AG20443 (cell line): Measurements from ENCODE around the gene ASS1.

ENCODE experiments used
- DNase-seq: peaks from one replicate; pipeline ENCODE4 v3.0.0; 2012; ENCODE audit warnings: low spot score, mixed read lengths

The ASS1 gene

GRCh38 chr9:130473566-130473965, 28.8 kb downstream of the ASS1 start:
- no peak for DNase-seq

DNA sequence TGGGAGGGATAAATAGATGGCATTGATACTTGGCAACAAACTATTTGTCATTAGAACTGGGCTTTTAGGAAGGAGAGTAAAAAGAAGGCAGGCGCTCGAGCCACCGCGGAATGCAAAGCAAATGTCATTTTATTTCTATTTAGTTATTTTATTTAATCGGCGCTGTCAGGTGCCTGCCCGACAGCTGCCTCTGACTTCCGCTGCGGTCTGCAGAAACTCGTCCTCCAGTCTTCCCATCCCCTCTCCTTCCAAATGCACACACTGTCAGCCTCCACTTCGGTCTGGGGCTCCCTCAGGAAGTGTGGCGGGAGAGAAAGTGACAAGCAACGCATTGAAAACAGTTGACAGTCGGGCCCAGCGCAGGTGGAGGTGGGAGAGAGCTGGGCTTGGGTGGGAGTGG, 29.3 kb downstream of the ASS1 start:
- DNase-seq = no peak

DNA sequence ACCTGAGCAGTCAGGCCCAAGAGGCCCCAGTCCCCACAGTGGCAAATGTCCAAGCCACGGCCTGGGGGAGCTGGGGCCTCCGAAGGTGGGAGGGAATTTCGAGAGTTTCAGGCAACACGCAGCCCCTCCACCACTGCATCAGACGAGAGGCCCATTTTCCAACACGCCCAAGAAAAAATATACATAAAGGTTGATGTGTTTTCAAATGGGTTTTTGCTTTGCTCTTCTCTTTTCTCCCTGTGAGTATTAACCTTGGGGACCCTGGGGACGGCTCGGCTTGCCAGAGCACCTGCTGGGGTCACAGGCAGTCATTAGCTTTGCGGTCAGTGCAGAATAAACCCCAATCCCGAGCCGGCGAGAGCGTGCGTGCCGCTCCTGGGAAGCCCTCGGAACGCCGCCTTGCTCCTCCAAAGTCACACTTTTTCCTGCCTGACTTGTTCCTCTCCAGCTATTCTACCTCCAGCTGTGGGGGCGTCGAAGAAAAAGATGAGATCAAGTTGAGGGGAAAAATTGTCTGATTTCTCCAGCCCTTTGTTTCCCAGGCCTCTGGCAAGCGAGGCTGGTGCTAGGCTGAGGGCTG, 31.5 kb downstream of the ASS1 start:
- DNase-seq = no peak

- no peak for DNase-seq
Observed at GRCh38 chr9:130477564-130477963, 32.8 kb downstream of the ASS1 start.

GRCh38 chr9:130478152-130478551, 33.4 kb downstream of the ASS1 start:
- DNase-seq = no peak

GRCh38 chr9:130478736-130479575, 34.2 kb downstream of the ASS1 start:
- DNase-seq = no peak

- DNase-seq = no peak
Observed at GRCh38 chr9:130479587-130479986, 34.8 kb downstream of the ASS1 start.

DNA sequence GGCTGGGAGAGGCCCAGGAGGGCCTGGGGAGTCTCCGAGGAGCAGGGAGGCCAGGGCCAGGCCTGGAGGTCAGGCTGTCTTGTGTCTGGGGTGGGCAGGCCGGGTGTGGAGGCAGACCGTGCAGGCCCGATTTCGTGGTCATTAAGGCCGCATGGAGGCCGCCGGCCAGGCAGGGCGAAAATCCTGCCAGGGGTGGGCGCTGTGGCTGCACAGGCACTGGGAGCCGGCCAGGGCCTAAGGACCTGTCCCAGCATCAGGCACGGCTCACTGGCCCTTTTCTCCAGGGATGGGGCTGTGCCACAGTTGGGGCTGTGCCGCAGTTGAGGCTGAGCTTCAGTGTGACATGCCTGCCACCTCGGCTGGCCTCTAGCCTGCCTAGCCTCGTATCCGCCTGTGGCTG, 35.9 kb downstream of the ASS1 start:
- DNase-seq = no peak

DNA sequence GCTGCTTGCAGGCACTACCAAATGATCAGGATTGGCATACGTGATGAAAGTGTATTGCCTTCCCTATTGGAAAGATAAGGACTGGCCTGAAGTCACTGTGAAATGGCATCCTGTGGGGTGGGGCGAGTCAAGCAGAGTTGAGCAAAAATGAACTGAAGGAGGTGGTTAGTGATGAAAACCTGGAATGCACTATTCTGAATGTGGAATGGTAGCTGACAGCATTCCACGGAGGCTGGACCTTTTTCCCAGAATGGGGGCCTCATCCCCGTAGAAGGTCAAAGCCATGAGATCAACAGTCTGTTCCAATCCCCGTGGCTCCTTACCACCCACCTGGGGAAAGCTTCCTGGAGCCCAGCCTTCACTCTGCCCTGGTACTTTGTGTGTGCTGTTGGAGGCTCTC, 37.7 kb downstream of the ASS1 start:
- no peak for DNase-seq

DNA sequence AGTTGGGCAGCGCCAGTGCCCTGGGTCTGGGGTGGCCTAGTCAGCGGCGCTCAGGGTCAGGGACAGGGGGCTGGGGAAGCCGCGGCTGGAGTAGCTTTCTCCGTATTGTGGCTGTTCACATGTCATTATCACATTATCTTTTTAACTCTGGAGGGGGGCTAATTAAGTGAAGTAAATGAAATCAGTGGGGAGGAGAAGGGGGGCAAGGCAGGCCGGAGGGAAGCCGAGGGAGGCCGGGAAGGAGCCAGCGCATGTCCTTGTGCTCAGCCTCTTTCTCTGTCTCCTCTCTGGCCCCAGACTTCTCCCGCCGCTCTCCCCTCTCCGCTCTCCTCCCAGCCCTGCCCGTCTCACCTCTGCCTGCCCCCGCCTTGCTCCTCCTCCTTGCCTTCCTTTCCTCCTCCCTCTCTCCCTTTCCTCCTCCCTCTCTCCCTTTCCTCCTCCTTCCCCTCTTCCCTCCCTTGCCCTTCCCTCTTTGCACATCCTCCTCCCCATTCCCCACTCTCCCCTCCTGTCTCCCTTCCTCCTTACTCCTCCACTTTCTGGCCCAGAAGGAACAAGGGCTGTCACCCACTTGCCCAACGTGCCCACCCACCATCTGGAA, 38.7 kb downstream of the ASS1 start:
- no peak for DNase-seq

- no peak for DNase-seq
Observed at GRCh38 chr9:130484362-130485072, 39.8 kb downstream of the ASS1 start.

- DNase-seq = no peak
Observed at GRCh38 chr9:130486103-130486502, 41.3 kb downstream of the ASS1 start.

DNA sequence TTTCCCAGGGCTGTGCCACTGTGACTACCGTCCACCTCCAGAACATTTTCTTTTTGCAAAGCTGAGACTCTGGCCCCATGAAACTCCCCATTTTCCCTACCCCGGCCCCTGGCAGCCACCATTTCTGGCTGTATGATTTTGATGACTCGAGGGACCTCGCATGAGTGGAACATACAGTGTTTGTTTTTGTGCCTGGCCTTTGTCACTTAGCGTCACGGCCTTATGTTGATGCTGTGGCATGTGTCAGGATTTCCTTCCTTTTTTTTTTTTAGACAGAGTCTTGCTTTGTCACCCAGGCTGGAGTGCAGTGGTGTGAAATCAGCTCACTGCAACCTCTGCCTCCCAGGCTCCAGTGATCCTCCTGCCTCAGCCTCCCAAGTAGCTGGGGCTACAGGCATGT, 42.7 kb downstream of the ASS1 start:
- no peak for DNase-seq

DNA sequence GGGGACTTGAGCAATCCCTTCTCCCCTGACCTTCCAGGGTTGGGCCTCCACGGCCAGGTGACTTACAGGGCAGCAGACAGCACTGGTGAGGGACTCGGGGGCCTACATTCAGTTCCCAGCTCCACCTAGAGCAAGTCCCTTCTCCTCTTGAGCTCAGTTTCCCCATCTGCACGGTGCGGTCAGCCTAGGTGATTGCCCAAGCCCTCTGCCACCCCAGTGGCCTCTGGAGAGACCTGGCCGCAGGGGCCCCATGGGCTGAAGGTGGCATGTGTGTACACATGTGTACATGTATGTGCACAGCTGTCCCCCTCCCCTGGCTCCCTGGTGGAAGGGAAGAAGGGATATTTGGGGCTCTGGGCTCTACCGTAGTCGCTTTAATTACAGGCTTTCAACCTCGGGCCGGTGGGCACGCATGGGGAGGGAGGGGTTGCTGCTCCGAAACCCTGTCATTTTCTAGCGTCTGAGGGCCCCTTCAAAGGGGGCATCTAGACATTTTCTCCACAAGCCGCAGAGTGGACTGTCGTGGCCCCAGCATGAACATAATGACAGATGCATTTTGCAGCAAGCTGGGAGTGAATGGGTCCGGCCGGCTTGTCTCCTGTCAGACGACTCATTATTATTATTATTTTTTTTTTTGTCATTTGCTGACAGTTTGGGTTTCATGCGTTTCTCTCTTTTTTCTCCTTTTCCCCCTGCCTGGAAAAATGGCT, 44.0 kb downstream of the ASS1 start:
- no peak for DNase-seq

- no peak for DNase-seq
Observed at GRCh38 chr9:130490981-130491380, 46.2 kb downstream of the ASS1 start.

DNA sequence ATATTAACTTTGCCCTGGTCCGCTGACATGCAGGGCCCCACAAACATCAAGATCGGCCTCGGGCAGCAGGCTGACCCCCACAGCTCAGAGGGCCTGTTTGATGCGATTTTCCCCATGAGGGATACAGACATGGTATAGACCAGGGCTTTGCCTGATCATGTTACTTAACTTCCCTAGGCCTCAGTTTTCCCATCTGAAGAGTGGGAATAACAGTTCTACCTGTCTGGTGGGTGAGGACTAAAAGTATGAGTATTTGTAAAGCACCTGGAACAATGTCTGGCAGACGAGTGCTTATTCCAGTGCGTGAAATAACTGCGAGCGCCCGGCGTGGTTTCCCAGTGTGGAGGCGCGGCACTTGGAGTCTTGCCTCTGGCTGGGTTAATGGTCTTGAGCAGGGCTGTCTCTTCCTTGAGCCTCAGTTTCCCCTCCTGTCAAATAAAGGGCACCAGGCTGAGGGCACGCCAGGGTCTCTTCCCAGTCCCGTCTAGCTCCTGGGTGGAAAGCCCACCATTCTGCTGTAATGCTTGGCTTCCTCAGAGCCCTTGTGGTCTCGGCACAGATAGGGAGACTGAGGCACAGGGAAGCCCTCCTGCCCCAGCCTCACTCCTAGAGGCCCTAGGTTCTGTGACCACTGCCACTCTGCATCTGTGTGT, 47.2 kb downstream of the ASS1 start:
- DNase-seq = no peak

DNA sequence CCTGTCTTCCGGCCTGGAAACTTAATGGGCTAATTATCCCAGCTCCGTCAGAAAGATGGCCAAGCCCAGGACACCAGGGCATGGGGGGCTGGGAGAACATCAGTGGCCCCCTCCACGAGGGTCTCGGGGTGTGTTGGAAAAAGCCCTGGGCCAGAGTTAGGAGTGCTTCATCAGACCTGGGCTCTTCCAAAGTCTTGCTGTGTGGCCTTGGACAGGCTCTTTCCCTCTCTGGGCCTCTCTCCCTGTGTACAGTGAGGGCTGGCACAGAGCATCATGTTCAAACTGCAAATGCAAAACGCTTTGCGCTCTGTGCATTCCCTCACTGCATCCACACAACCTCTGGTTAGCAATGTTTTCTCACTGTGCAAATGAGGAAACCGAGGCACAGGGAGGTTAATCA, 48.3 kb downstream of the ASS1 start:
- DNase-seq = no peak

- DNase-seq = no peak
Observed at GRCh38 chr9:130493476-130493875, 48.7 kb downstream of the ASS1 start.

- DNase-seq = no peak
Observed at GRCh38 chr9:130495067-130495466, 50.3 kb downstream of the ASS1 start.

DNA sequence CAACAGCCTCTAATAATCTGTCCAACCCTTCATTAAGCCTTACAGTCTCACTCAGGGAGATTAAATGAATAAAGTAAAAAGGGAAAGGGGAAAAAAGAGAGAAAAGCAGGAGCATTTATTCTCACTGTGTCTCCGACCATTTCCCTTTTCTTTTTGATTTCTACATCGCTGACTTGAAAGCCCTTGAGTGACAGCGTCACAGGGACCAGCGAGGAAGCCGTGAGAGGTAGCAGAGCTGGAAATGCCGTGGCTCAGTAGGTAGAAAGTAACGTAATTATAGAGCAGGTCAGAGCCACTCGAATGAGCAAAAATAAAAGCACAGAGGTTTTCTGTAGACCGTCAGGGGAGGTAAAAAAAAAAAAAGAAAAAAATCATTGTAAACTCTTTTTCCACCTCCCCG, 52.4 kb downstream of the ASS1 start:
- DNase-seq = no peak

- DNase-seq = no peak
Observed at GRCh38 chr9:130498298-130498917, 53.6 kb downstream of the ASS1 start.
